Upper lobe of left lung (tissue), 6 donors: ENCODE results near the gene CSNK2B. TPM values are rescaled to one million over a fixed set of nuclear protein-coding genes. Genes with fewer than 3 reads are reported as not detected.

Experiments
- ATAC-seq, 2 donors: fragments of 200-7000 bp; cut with Tn5 transposase; one replicate each; pipeline ENCODE4 v1.9.1; 2022; ENCODE audit warnings: mild to moderate bottlenecking in 2 of 2, moderate library complexity in 2 of 2; ENCODE audit not compliant: low FRiP score in 2 of 2
- DNase-seq, 2 donors: peaks; one replicate each; pipeline ENCODE4 v3.0.0-alpha.2; 2019 to 2020
- H3K27ac ChIP-seq, 4 donors: fragments of 200-600 bp; sonication (generic); one replicate each; pipeline ENCODE4 v1.5.1; 2016 to 2019
- H3K27me3 ChIP-seq, 4 donors: fragments of 200-600 bp; sonication (generic); one replicate each; pipeline ENCODE4 v1.5.1; 2017 to 2019
- H3K36me3 ChIP-seq, 4 donors: fragments of 200-600 bp; sonication (generic); one replicate each; pipeline ENCODE4 v1.5.1; 2016 to 2019
- H3K4me1 ChIP-seq, 4 donors: fragments of 200-600 bp; sonication (generic); one replicate each; pipeline ENCODE4 v1.5.1; 2018 to 2019
- H3K4me3 ChIP-seq, 4 donors: fragments of 200-600 bp; sonication (generic); one replicate each; pipeline ENCODE4 v1.5.1; 2017 to 2019; ENCODE audit warnings: mild to moderate bottlenecking in 2 of 4, moderate library complexity in 1 of 4
- H3K9me3 ChIP-seq, 4 donors: fragments of 200-600 bp; sonication (generic); one replicate each; pipeline ENCODE4 v1.5.1; 2018 to 2019
- EP300 ChIP-seq, 4 donors: sonication (generic); formaldehyde crosslinking; IDR thresholded peaks; one replicate each; pipeline ENCODE4 v1.5.1; 2017; ENCODE audit warnings: antibody characterized with exemption in 4 of 4, control low read depth in 2 of 4
- POLR2A ChIP-seq, 4 donors: fragments of 450-650 bp; IDR thresholded peaks; one replicate each; pipeline ENCODE4 v1.5.1; 2016 to 2017; ENCODE audit warnings: antibody characterized with exemption in 4 of 4, mild to moderate bottlenecking in 2 of 4
- POLR2AphosphoS5 ChIP-seq, 2 donors: sonication (generic); formaldehyde crosslinking; IDR thresholded peaks; one replicate each; pipeline ENCODE4 v1.5.1; 2017; ENCODE audit warnings: antibody characterized with exemption in 2 of 2
- WGBS, 2 donors: methylation state at CpG; one replicate each; pipeline ENCODE4 v1.1.5; 2017 to 2018; 5-methylcytosine and 5-hydroxymethylcytosine counted together
- total RNA-seq, 6 donors: library from RNA; depleted of rRNA in 4 of 6; stranded (reverse); fragments of >200 nt in 4 of 6; gene quantifications; one replicate each; pipeline versions ENCODE4 v1.1.0 to v1.2.1, GENCODE V29; 2016 to 2021
- TF ChIP-seq, protein P1 (sequence below), 6 experiments: fragments of 450-650 bp in 4 of 6; fragments of 200-600 bp in 2 of 6; sonication (generic) in 2 of 6; IDR thresholded peaks; one replicate each; pipeline ENCODE4 v1.5.1; 2016 to 2019; ENCODE audit warnings: antibody characterized with exemption in 6 of 6
- donor health status: DM: no; HTN: no; CAD: no; lungs with moderate emphysema.
- donor health status: DM: no; HTN: yes; CAD: no; lungs with severe emphysema.

Gene CSNK2B
- total RNA-seq, 6 donors from 2014 or later = 105 to 172 (median 130) TPM

DNA sequence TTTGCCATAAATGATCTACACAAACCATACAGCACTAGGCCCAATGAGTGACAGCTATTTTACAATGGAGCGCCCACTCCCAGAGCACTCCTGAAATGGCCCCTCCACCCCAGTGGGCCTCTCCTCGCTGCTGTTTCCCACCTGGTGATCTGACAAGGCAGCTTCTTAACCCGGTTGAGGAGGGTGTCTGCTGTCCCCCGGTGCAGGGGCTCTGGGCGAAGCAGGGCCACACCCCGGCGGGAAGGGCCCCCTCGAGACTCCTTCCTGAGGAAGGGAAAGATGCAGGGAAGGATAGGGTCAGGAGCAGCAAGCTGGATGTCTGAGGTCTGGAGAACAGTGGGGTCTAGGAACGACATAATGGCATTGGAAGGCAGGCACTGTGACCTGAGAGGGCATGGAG lies 27.0 kb downstream of the CSNK2B start:
- no peaks in the 10 kb centered on the region for H3K9me3 ChIP-seq
- TF ChIP-seq POLR2A (IDR thresholded peaks at IDR 0.05) = no peak
- TF ChIP-seq, protein P1, sequence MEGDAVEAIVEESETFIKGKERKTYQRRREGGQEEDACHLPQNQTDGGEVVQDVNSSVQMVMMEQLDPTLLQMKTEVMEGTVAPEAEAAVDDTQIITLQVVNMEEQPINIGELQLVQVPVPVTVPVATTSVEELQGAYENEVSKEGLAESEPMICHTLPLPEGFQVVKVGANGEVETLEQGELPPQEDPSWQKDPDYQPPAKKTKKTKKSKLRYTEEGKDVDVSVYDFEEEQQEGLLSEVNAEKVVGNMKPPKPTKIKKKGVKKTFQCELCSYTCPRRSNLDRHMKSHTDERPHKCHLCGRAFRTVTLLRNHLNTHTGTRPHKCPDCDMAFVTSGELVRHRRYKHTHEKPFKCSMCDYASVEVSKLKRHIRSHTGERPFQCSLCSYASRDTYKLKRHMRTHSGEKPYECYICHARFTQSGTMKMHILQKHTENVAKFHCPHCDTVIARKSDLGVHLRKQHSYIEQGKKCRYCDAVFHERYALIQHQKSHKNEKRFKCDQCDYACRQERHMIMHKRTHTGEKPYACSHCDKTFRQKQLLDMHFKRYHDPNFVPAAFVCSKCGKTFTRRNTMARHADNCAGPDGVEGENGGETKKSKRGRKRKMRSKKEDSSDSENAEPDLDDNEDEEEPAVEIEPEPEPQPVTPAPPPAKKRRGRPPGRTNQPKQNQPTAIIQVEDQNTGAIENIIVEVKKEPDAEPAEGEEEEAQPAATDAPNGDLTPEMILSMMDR (IDR thresholded peaks at IDR 0.05) = no peak
- no peak for TF ChIP-seq POLR2AphosphoS5 (IDR thresholded peaks at IDR 0.05)
- no peak for TF ChIP-seq EP300 (IDR thresholded peaks at IDR 0.05)
- WGBS, 2 donors = 84 to 93% methylated on average over 9 of the region's 9 CpGs
- DNase-seq (no peak), ATAC-seq (no peak)
- no peaks in the 10 kb centered on the region for H3K27me3 ChIP-seq
- H3K36me3 ChIP-seq = peaks cover 21 to 95% (median 80%) of the 10 kb centered on the region in 4 donors
- no peak overlapping the region for H3K27ac ChIP-seq
- no peak overlapping the region for H3K4me3 ChIP-seq
- peaks cover 0 to 1% (median 0%) of the 10 kb centered on the region in 4 donors for H3K4me1 ChIP-seq

DNA sequence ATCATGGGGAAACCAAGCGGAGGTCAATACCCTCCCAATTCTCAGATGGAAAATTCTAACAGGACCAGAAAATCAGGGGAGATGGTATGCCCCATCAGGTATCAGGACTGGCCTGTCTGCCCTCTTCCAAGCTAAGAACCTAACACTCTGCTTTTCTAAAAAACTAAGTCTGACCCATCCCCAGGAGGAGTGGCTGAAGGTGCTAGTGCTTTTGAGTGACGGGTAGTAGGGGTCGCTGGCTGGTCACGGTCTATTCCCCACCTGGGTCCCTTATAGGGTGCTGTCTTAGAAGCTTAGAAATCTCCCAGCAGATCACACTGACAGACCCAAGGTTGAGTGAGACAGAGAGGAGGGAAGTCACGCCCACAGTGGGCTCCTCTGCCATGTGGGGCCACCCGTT lies 27.7 kb downstream of the CSNK2B start:
- DNase-seq = no peak
- no peak overlapping the region for H3K4me3 ChIP-seq
- H3K36me3 ChIP-seq = peaks cover 21 to 94% (median 75%) of the 10 kb centered on the region in 4 donors
- H3K27ac ChIP-seq = no peak overlapping the region
- TF ChIP-seq POLR2AphosphoS5 (IDR thresholded peaks at IDR 0.05) = no peak
- no peak for TF ChIP-seq EP300 (IDR thresholded peaks at IDR 0.05)
- no peak for TF ChIP-seq POLR2A (IDR thresholded peaks at IDR 0.05)
- TF ChIP-seq, protein P1 (IDR thresholded peaks at IDR 0.05) = no peak
- H3K9me3 ChIP-seq = no peaks in the 10 kb centered on the region
- no peaks in the 10 kb centered on the region for H3K27me3 ChIP-seq
- ATAC-seq = no peak
- peaks cover 0 to 8% (median 1%) of the 10 kb centered on the region in 4 donors for H3K4me1 ChIP-seq
- 90 to 92% methylated on average over 6 of the region's 6 CpGs for WGBS, 2 donors

DNA sequence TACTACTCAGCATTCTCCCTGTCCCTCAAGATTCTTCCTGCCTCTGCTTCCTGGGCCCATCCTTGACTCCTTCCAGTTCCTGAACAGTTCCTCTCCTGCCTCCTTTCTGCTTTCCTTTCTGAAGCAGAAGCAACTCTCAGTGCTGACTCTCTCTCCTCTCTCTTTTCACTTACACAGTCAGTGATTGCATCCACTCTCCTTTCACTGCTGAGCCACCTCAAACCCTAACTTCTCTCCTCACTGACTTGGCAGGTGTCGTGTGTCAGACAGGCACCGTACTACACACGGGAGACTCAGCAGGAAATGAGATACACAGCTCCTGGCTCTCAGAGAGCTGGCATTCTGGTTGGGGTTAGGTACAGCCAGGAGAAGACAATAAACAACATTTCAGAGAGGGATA lies 31.7 kb downstream of the CSNK2B start:
- H3K4me3 ChIP-seq = no peak overlapping the region
- no peak overlapping the region for H3K27ac ChIP-seq
- H3K9me3 ChIP-seq = no peaks in the 10 kb centered on the region
- no peak for ATAC-seq
- TF ChIP-seq EP300 (IDR thresholded peaks at IDR 0.05) = no peak
- no peak for TF ChIP-seq POLR2AphosphoS5 (IDR thresholded peaks at IDR 0.05)
- TF ChIP-seq POLR2A (IDR thresholded peaks at IDR 0.05) = no peak
- TF ChIP-seq, protein P1 (IDR thresholded peaks at IDR 0.05) = no peak
- WGBS, 2 donors = 43 to 57% methylated on average over 3 of the region's 3 CpGs
- H3K27me3 ChIP-seq = no peaks in the 10 kb centered on the region
- peaks cover 15 to 28% (median 18%) of the 10 kb centered on the region in 4 donors for H3K4me1 ChIP-seq
- no peak for DNase-seq
- peaks cover 9 to 75% (median 48%) of the 10 kb centered on the region in 4 donors for H3K36me3 ChIP-seq

DNA sequence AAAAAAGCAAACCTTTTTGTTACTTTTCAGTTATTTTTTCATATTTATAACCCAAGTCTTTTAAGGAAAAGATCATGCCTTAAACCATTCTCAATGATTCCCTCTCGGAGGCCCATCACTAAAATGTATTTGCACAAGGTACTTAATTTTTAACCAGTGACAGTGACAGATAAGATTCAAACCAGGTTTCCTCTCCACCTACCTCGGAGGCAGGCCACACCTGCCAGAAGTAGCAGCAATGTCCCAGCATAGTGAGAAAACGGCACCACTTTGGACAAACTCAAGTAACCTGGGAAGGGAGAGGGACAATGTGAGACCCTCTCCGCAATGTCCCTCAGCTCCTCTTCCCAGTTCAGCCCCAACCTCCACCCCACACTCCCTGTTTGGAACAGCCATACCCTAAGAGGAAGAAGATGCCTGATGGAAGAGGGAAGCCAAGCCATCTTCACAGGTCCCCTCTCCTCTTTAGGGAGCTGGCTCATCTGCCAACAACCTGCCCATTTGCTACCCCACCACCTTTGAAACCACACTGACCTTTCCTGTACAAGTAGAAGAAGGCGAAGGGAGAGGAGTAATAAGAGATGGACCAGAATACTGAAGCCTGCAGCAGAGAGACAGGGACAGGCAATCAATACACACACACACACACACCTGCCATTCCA lies 35.0 kb downstream of the CSNK2B start:
- Histone ChIP-seq H3K4me3 (peak overlapping the region in 1 of 4 donors; percentile 64), H3K27me3 (no peaks in the 10 kb centered on the region), H3K27ac (peak overlapping the region in 1 of 4 donors; percentile 99), H3K36me3 (peaks cover 0 to 43% (median 20%) of the 10 kb centered on the region in 4 donors), H3K4me1 (peaks cover 21 to 35% (median 23%) of the 10 kb centered on the region in 4 donors), H3K9me3 (no peaks in the 10 kb centered on the region)
- DNase-seq (no peak), ATAC-seq (no peak)
- WGBS, 2 donors = 76 to 85% methylated on average over 5 of the region's 5 CpGs
- TF ChIP-seq EP300 (IDR thresholded peaks at IDR 0.05) (no peak), POLR2A (IDR thresholded peaks at IDR 0.05) (no peak), POLR2AphosphoS5 (IDR thresholded peaks at IDR 0.05) (no peak)
- TF ChIP-seq, protein P1 (IDR thresholded peaks at IDR 0.05) = no peak
